Endothelial cell (in vitro differentiated cells): Measurements from ENCODE around the gene CUX1. TPM values are rescaled to one million over a fixed set of nuclear protein-coding genes. Genes with fewer than 3 reads are reported as not detected.

ENCODE experiments used
- DNase-seq: peaks from one replicate; pipeline ENCODE4 v3.0.0; 2021; ENCODE audit warnings: low spot score
- H3K27ac Mint-ChIP-seq: one replicate; pipeline ENCODE4 v1.8.0; 2021; ENCODE audit warnings: mixed read lengths, inconsistent platforms; ENCODE audit not compliant: unreplicated experiment
- H3K27me3 Mint-ChIP-seq: one replicate; pipeline ENCODE4 v1.8.0; 2021; ENCODE audit warnings: mild to moderate bottlenecking, moderate library complexity, mixed read lengths, inconsistent platforms; ENCODE audit not compliant: unreplicated experiment
- H3K36me3 Mint-ChIP-seq: one replicate; pipeline ENCODE4 v1.8.0; 2021; ENCODE audit warnings: mild to moderate bottlenecking, low read depth, mixed read lengths, inconsistent platforms; ENCODE audit not compliant: unreplicated experiment
- H3K4me1 Mint-ChIP-seq: one replicate; pipeline ENCODE4 v1.8.0; 2021; ENCODE audit warnings: mild to moderate bottlenecking, mixed read lengths, inconsistent platforms; ENCODE audit not compliant: unreplicated experiment
- H3K4me3 Mint-ChIP-seq: one replicate; pipeline ENCODE4 v1.8.0; 2021; ENCODE audit warnings: mild to moderate bottlenecking, mixed read lengths, inconsistent platforms; ENCODE audit not compliant: unreplicated experiment
- H3K9me3 Mint-ChIP-seq: one replicate; pipeline ENCODE4 v1.8.0; 2021; ENCODE audit warnings: mixed read lengths, inconsistent platforms; ENCODE audit not compliant: unreplicated experiment
- CTCF ChIP-seq: fragments of 200-600 bp; sonication (generic); IDR thresholded peaks from one replicate; pipeline ENCODE4 v1.5.0; 2021; ENCODE audit warnings: antibody characterized with exemption; ENCODE audit not compliant: unreplicated experiment
- total RNA-seq: library from RNA; stranded (reverse); fragmentation: NEBNext Ultra II Directional; extraction: Animal tissue kit (Norgen Biotek cat#: 25700); gene quantifications from one replicate; pipeline ENCODE4 v1.2.1, GENCODE V29; 2021; ENCODE audit not compliant: unreplicated experiment

The CUX1 gene
- total RNA-seq, 1 donor from 2014 or later = 43.7 TPM

GRCh38 chr7:102292813-102293798, 475.7 kb downstream of the CUX1 start:
- Mint-ChIP-seq H3K27ac (no peak overlapping the region), H3K4me3 (no peak overlapping the region)

GRCh38 chr7:102294589-102294988, 477.2 kb downstream of the CUX1 start:
- TF ChIP-seq CTCF = no peak
- Mint-ChIP-seq H3K36me3 (peaks cover 3% of the 10 kb centered on the region), H3K4me3 (no peak overlapping the region), H3K9me3 (no peaks in the 10 kb centered on the region), H3K27ac (no peak overlapping the region), H3K27me3 (peaks cover 3% of the 10 kb centered on the region), H3K4me1 (peaks cover 3% of the 10 kb centered on the region)
- DNase-seq = no peak

More at GRCh38 chr7:102292813-102293798, 475.7 kb downstream of the CUX1 start:
- DNase-seq = no peak
- no peak for TF ChIP-seq CTCF
- peaks cover 11% of the 10 kb centered on the region for H3K27me3 Mint-ChIP-seq
- H3K4me1 Mint-ChIP-seq = peaks cover 6% of the 10 kb centered on the region
- H3K9me3 Mint-ChIP-seq = no peaks in the 10 kb centered on the region
- H3K36me3 Mint-ChIP-seq = peaks cover 3% of the 10 kb centered on the region

GRCh38 chr7:102295346-102296178, 478.1 kb downstream of the CUX1 start:
- Mint-ChIP-seq H3K9me3 (no peaks in the 10 kb centered on the region), H3K36me3 (peaks cover 3% of the 10 kb centered on the region), H3K4me1 (peaks cover 3% of the 10 kb centered on the region), H3K4me3 (no peak overlapping the region), H3K27me3 (peaks cover 3% of the 10 kb centered on the region), H3K27ac (no peak overlapping the region)
- DNase-seq = no peak
- TF ChIP-seq CTCF = no peak

- peaks cover 3% of the 10 kb centered on the region for H3K36me3 Mint-ChIP-seq
Observed at GRCh38 chr7:102296179-102296438, 478.7 kb downstream of the CUX1 start.

More at GRCh38 chr7:102296179-102296438, 478.7 kb downstream of the CUX1 start:
- H3K27ac Mint-ChIP-seq = no peak overlapping the region
- DNase-seq = no peak
- H3K4me1 Mint-ChIP-seq = peaks cover 3% of the 10 kb centered on the region
- H3K9me3 Mint-ChIP-seq = no peaks in the 10 kb centered on the region
- no peak for TF ChIP-seq CTCF
- peaks cover 3% of the 10 kb centered on the region for H3K27me3 Mint-ChIP-seq
- no peak overlapping the region for H3K4me3 Mint-ChIP-seq
